Kidney epithelial cell (primary cell): Measurements from ENCODE around the gene DAG1. TPM values are rescaled to one million over a fixed set of nuclear protein-coding genes. Genes with fewer than 3 reads are reported as not detected.

Source experiments
- DNase-seq: peaks from one replicate; pipeline ENCODE4 v3.0.0-alpha.2; 2010; ENCODE audit warnings: low read depth
- H3K27me3 ChIP-seq: 2 replicates; pipeline ENCODE4 v1.6.0; 2011; ENCODE audit warnings: low read length; ENCODE audit not compliant: control insufficient read depth, insufficient read depth
- H3K36me3 ChIP-seq: 2 replicates; pipeline ENCODE4 v1.5.1; 2011; ENCODE audit warnings: low read length; ENCODE audit not compliant: control insufficient read depth, insufficient read depth
- H3K4me3 ChIP-seq: 2 replicates; pipeline ENCODE4 v1.5.1; 2011; ENCODE audit warnings: low read depth, mild to moderate bottlenecking, control low read depth, low read length
- total RNA-seq: library from RNA; depleted of rRNA; stranded (reverse); fragments of >200 nt; gene quantifications from 2 replicates; pipeline ENCODE4 v1.2.3, GENCODE V29; 2015
- TF ChIP-seq, protein P1 (sequence below): IDR thresholded peaks from 2 replicates; pipeline ENCODE4 v1.5.1; 2011; ENCODE audit warnings: mild to moderate bottlenecking, moderate library complexity, low read length, control low read depth, inconsistent platforms; ENCODE audit not compliant: insufficient read depth, poor library complexity, severe bottlenecking

Gene DAG1
- total RNA-seq, 1 donor from 2014 or later: 59.7 TPM

DNA sequence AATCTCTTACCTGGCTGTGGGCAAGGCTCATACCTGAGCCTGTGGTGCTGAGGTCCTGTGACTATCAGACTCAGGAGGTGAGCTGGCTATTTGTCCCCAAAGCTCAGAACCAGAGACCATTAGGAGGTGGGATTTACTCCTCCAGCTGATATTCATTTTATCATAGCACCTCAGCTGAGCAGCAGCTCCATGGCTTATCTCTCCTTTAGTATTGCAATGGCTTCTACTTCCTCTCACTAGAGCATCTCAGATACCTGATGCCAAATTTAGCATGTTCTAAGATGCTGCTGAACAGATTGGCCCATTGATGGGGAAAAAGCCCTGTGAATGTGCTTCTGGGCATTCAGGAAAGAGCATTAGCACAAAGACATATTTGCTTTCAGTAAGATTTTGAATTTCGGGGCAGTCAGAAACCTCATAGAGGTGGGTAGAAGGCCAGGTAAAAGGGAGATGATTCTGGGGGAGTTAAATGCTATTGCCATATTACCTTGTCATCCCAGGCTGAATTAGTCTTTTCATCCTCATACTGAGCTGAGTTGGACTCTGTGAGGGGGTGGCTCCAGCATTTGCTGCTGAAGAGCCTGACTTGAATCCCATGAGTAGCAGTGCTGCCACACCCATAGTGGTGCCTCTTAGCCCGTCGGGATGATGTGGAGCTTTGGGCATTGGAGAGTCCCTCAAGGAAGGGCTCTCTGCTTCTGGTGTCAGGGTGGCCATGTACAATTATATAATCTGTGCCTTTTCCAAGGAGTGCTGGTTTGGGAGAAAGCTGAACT, 86.6 kb downstream of the DAG1 start:
- Histone ChIP-seq H3K4me3 (no peak overlapping the region), H3K36me3 (no peaks in the 10 kb centered on the region), H3K27me3 (peaks cover 21% of the 10 kb centered on the region)
- no peak for DNase-seq
- TF ChIP-seq, protein P1, sequence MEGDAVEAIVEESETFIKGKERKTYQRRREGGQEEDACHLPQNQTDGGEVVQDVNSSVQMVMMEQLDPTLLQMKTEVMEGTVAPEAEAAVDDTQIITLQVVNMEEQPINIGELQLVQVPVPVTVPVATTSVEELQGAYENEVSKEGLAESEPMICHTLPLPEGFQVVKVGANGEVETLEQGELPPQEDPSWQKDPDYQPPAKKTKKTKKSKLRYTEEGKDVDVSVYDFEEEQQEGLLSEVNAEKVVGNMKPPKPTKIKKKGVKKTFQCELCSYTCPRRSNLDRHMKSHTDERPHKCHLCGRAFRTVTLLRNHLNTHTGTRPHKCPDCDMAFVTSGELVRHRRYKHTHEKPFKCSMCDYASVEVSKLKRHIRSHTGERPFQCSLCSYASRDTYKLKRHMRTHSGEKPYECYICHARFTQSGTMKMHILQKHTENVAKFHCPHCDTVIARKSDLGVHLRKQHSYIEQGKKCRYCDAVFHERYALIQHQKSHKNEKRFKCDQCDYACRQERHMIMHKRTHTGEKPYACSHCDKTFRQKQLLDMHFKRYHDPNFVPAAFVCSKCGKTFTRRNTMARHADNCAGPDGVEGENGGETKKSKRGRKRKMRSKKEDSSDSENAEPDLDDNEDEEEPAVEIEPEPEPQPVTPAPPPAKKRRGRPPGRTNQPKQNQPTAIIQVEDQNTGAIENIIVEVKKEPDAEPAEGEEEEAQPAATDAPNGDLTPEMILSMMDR: no peak

DNA sequence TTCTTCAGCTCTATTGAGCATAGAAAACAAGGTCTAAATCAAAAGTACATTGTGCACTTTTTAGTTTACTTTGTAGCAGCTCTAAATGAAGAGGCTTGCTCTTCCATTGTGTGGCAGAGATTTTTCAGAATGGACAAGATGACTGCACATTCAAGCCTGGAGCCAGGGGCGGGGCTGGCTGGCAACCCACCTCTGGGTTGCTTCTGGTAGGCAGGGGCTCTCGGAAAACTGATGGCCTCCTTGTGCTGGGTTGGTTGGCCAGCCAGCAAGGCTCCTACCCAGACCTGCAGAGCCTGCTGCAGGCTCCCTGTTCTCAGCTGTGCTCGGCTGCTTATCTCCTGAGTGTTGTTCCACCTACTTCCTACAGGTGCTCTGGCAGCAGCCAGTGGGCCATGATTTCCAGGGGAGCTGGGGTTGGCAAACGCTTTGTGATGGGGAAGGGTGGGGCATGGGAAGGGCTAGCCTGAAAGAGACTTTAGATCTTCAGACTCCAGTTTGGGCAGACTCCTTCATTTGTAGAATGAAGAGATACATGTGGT, 93.0 kb downstream of the DAG1 start:
- H3K36me3 ChIP-seq: no peaks in the 10 kb centered on the region
- no peak overlapping the region for H3K4me3 ChIP-seq
- no peaks in the 10 kb centered on the region for H3K27me3 ChIP-seq
- no peak for DNase-seq
- TF ChIP-seq, protein P1: no peak

DNA sequence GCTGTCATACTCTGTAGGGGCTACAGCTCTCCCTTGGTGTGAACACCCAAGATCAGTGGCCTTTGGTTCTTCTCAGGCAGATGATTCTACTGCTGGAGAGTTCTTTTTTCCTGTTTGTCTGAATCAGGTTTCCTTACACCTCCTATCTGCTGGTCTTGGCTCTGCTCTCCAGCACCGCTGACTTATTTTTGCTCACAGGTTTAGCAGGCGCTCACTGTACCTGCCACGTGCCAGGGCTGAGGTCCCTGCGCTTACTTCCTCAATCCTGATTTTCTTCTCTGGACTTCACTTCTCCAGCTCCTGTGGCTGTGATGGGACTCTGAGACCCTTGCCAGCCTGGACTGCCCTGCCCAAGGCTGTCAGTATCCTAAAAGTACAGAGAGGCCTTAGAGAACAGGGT, 93.7 kb downstream of the DAG1 start:
- DNase-seq: no peak
- H3K36me3 ChIP-seq: no peaks in the 10 kb centered on the region
- no peaks in the 10 kb centered on the region for H3K27me3 ChIP-seq
- TF ChIP-seq, protein P1: no peak
- no peak overlapping the region for H3K4me3 ChIP-seq

DNA sequence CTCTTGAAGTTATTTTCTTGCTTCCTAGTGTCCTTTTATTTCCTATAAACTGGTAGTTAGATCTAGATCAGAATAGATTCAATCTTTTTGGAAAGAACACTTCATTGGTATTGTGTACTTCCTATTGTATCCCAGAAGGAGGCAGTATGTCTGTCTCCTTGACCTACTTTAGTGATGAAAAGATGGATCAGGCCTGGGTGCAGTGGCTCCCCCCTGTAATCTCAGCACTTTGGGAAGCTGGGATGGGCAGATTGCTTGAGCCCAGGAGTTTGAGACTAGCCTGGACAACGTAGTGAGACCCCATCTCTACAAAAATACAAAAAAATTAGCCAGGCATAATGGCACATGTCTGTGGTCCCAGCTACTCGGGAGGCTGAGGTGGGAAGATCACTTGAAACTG, 96.2 kb downstream of the DAG1 start:
- H3K36me3 ChIP-seq: no peaks in the 10 kb centered on the region
- no peak for DNase-seq
- H3K27me3 ChIP-seq: peaks cover 4% of the 10 kb centered on the region
- TF ChIP-seq, protein P1: peak; percentile 31
- H3K4me3 ChIP-seq: no peak overlapping the region

DNA sequence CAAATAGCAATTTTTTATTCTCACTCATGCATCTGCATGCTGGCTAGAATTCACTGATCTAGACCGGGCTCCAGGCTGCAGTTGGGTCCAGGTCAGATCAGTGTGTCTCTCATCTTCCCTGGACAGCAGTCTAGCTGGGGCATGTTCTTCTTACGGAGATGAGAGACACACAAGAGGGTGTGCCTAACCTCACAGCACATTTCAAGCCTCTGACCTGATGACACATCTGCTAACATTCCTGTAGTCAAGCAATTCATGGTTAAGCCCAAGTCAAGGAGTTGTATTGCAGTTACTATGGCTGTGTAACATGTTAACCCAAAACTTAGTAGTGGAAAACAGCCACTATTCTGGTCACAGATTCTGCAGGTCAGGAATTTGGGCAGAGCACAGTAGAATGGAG, 97.3 kb downstream of the DAG1 start:
- no peak for DNase-seq
- H3K36me3 ChIP-seq: no peaks in the 10 kb centered on the region
- no peak overlapping the region for H3K4me3 ChIP-seq
- TF ChIP-seq, protein P1: no peak
- peaks cover 4% of the 10 kb centered on the region for H3K27me3 ChIP-seq
